ENCODE results near the gene PALS2. TPM values are rescaled to one million over a fixed set of nuclear protein-coding genes. Genes with fewer than 3 reads are reported as not detected.
A peak's percentile ranks its signal among the peaks of the same experiment; 100 is the strongest.

Gene PALS2
- polyA plus RNA-seq (2013, experiment 1 of 2; ENCODE audit: insufficient read length) = 7.1 TPM
- 7.7 TPM for polyA plus RNA-seq (2013, experiment 2 of 2; ENCODE audit: insufficient read length)

- DNase-seq = peak; percentile 76
These were observed at the start of gene PALS2 for GRCh38 chr7:24572997-24573553. Gene PALS2, plus strand, starts transcription at chr7:24573452. Its CDS starts 50,216 bp downstream, at chr7:24623668.

- no peak for DNase-seq
These were observed 42.0 kb upstream of the PALS2 start for GRCh38 chr7:24531255-24531654.

GRCh38 chr7:24536682-24537081, 36.6 kb upstream of the PALS2 start:
- DNase-seq = no peak

- no peak for DNase-seq
These were observed 32.3 kb upstream of the PALS2 start for GRCh38 chr7:24540956-24541355.

- no peak for DNase-seq
These were observed 28.0 kb upstream of the PALS2 start for GRCh38 chr7:24545215-24545614.

GRCh38 chr7:24548390-24548789, 24.9 kb upstream of the PALS2 start:
- DNase-seq = no peak

GRCh38 chr7:24549991-24550390, 23.3 kb upstream of the PALS2 start:
- no peak for DNase-seq

GRCh38 chr7:24555184-24555583, 18.1 kb upstream of the PALS2 start:
- DNase-seq = no peak

GRCh38 chr7:24555719-24556118, 17.5 kb upstream of the PALS2 start:
- no peak for DNase-seq

- DNase-seq = no peak
These were observed 12.5 kb upstream of the PALS2 start for GRCh38 chr7:24560772-24561171.

- DNase-seq = no peak
These were observed 7.0 kb upstream of the PALS2 start for GRCh38 chr7:24566274-24566673.

GRCh38 chr7:24570983-24571382, 2.3 kb upstream of the PALS2 start:
- DNase-seq = no peak

- no peak for DNase-seq
These were observed 1.2 kb upstream of the PALS2 start for GRCh38 chr7:24572016-24572392.

- peak; percentile 35 for DNase-seq
These were observed 757 bp upstream of the PALS2 start for GRCh38 chr7:24572393-24572996.

GRCh38 chr7:24573554-24574338, 494 bp downstream of the PALS2 start:
- DNase-seq = peak; percentile 51

GRCh38 chr7:24574386-24574785, 1.1 kb downstream of the PALS2 start:
- peak; percentile 12 for DNase-seq

- DNase-seq = no peak
These were observed 1.7 kb downstream of the PALS2 start for GRCh38 chr7:24574950-24575349.

- DNase-seq = peak; percentile 72
These were observed 3.1 kb downstream of the PALS2 start for GRCh38 chr7:24576171-24577025.

- DNase-seq = no peak
These were observed 4.8 kb downstream of the PALS2 start for GRCh38 chr7:24578052-24578451.

- DNase-seq = no peak
These were observed 7.2 kb downstream of the PALS2 start for GRCh38 chr7:24580283-24580946.

GRCh38 chr7:24582166-24582565, 8.9 kb downstream of the PALS2 start:
- no peak for DNase-seq

GRCh38 chr7:24587853-24588252, 14.6 kb downstream of the PALS2 start:
- DNase-seq = peak; percentile 17
